ENCODE data around the gene NKD1. TPM values are rescaled to one million over a fixed set of nuclear protein-coding genes. Genes with fewer than 3 reads are reported as not detected.
A peak's percentile ranks its signal among the peaks of the same experiment; 100 is the strongest.

The NKD1 gene
- total RNA-seq, 1 donor from 2014 or later: 0.43 TPM

DNA sequence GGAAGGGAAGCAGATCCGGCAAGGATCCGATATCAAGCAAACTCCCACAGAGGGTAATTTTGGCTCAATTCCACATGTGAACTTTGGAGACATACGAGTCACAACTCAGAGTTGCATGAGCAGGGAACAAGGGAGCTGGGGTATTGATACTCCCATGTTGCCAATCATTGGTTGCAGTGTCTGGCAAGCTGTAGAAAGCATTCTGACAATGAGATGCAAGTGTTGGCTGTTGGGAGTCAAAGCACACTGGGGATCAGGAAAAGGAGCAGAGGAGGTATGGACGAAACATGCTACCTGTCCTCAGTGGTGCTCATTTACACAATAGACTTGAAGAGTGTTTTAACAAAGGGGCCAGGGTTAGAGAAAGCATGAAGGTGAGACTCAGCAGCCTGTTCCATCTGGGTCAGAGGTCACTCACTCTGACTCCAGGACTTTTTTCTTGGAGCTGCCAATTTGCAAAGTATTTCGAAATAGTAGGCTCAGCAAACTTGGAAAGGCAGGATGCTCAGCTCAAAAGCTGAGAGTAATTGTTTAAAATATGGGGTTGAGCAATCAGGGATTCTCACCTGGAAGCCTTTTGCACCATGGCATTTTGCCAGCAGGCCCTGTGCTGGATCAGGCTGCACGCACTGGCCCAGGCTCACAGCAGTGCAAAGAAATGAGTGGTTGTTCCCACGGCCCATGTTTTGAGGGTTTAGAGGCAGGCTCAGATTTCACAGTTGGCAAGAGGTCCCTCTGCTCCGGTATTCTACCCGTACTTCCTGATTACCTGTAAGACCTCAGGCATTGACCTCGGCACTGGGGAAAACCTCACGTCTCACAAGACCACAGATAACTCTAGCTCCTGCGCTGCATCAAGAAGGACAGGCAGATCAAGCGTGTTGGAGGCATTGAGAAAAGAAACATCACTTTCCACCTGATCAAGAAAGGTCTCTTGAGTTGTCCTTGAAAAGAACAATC lies 17.6 kb upstream of the NKD1 start:
- TF ChIP-seq, protein P1, sequence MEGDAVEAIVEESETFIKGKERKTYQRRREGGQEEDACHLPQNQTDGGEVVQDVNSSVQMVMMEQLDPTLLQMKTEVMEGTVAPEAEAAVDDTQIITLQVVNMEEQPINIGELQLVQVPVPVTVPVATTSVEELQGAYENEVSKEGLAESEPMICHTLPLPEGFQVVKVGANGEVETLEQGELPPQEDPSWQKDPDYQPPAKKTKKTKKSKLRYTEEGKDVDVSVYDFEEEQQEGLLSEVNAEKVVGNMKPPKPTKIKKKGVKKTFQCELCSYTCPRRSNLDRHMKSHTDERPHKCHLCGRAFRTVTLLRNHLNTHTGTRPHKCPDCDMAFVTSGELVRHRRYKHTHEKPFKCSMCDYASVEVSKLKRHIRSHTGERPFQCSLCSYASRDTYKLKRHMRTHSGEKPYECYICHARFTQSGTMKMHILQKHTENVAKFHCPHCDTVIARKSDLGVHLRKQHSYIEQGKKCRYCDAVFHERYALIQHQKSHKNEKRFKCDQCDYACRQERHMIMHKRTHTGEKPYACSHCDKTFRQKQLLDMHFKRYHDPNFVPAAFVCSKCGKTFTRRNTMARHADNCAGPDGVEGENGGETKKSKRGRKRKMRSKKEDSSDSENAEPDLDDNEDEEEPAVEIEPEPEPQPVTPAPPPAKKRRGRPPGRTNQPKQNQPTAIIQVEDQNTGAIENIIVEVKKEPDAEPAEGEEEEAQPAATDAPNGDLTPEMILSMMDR (IDR thresholded peaks at IDR 0.05): no peak
- no peak overlapping the region for H3K27ac Mint-ChIP-seq (ENCODE audit: unreplicated experiment)
- peak; percentile 60 for DNase-seq (ENCODE audit: extremely low spot score, unreplicated experiment)

GRCh38 chr16:50531359-50531758 lies 16.8 kb upstream of the NKD1 start:
- Mint-ChIP-seq H3K27me3 (ENCODE audit: unreplicated experiment) (no peaks in the 10 kb centered on the region), H3K9me3 (ENCODE audit: unreplicated experiment) (peaks cover 17% of the 10 kb centered on the region), H3K4me1 (ENCODE audit: unreplicated experiment) (no peaks in the 10 kb centered on the region), H3K36me3 (ENCODE audit: unreplicated experiment) (no peaks in the 10 kb centered on the region), H3K4me3 (ENCODE audit: unreplicated experiment) (no peak overlapping the region), H3K27ac (ENCODE audit: unreplicated experiment) (no peak overlapping the region)
- DNase-seq (ENCODE audit: extremely low spot score, unreplicated experiment): peak; percentile 42
- TF ChIP-seq, protein P1 (IDR thresholded peaks at IDR 0.05): no peak

More for the DNA sequence above, 17.6 kb upstream of the NKD1 start:
- Mint-ChIP-seq H3K9me3 (ENCODE audit: unreplicated experiment) (peaks cover 17% of the 10 kb centered on the region), H3K4me1 (ENCODE audit: unreplicated experiment) (no peaks in the 10 kb centered on the region), H3K4me3 (ENCODE audit: unreplicated experiment) (no peak overlapping the region), H3K36me3 (ENCODE audit: unreplicated experiment) (no peaks in the 10 kb centered on the region), H3K27me3 (ENCODE audit: unreplicated experiment) (no peaks in the 10 kb centered on the region)

DNA sequence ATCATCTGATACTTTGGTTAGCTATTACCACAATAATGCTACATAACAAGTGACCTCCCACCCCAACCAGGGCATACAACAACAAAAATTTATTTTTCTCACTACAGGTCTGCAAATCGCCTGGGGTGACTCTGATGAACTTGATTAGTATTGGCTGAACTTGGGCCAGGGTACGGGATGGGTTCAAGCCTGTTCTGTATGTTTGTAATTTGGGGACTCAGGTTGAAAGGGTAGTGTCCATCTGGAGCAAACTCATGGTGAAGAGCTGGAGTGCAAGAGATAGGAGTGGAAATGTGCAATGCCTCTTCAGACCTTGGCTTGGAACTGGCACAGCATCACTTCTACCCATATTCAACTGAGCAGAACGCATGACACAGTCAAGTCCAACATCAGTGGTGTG lies 16.3 kb upstream of the NKD1 start:
- Mint-ChIP-seq H3K9me3 (ENCODE audit: unreplicated experiment) (peaks cover 17% of the 10 kb centered on the region), H3K27me3 (ENCODE audit: unreplicated experiment) (no peaks in the 10 kb centered on the region), H3K36me3 (ENCODE audit: unreplicated experiment) (no peaks in the 10 kb centered on the region), H3K4me3 (ENCODE audit: unreplicated experiment) (no peak overlapping the region), H3K27ac (ENCODE audit: unreplicated experiment) (no peak overlapping the region), H3K4me1 (ENCODE audit: unreplicated experiment) (no peaks in the 10 kb centered on the region)
- TF ChIP-seq, protein P1 (IDR thresholded peaks at IDR 0.05): no peak
- DNase-seq (ENCODE audit: extremely low spot score, unreplicated experiment): peak; percentile 34

DNA sequence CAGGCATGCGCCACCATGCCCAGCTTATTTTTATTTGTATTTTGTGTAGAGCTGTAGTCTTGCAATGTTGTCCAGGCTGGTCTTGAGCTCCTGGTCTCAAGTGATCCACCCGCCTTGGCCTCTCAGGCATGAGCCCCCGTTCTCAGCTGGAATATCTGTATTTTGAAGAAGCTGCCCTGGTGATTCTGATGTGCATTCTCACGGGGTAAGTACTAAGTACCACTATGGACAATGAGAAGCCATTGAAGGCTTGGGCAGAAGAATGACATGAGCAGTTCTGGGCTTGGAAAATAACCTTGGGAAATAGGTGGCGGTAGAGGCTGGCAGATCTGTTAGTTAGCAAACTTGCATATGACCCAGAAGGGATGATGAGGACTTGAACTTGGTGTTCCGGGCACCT lies 15.6 kb upstream of the NKD1 start:
- Mint-ChIP-seq H3K4me1 (ENCODE audit: unreplicated experiment) (no peaks in the 10 kb centered on the region), H3K4me3 (ENCODE audit: unreplicated experiment) (no peak overlapping the region), H3K36me3 (ENCODE audit: unreplicated experiment) (no peaks in the 10 kb centered on the region), H3K27me3 (ENCODE audit: unreplicated experiment) (no peaks in the 10 kb centered on the region), H3K27ac (ENCODE audit: unreplicated experiment) (no peak overlapping the region), H3K9me3 (ENCODE audit: unreplicated experiment) (peaks cover 17% of the 10 kb centered on the region)
- DNase-seq (ENCODE audit: extremely low spot score, unreplicated experiment): peak; percentile 30
- TF ChIP-seq, protein P1 (IDR thresholded peaks at IDR 0.05): no peak

GRCh38 chr16:50533317-50533716 lies 14.9 kb upstream of the NKD1 start:
- Mint-ChIP-seq H3K4me3 (ENCODE audit: unreplicated experiment) (no peak overlapping the region), H3K27ac (ENCODE audit: unreplicated experiment) (no peak overlapping the region), H3K27me3 (ENCODE audit: unreplicated experiment) (peaks cover 3% of the 10 kb centered on the region), H3K4me1 (ENCODE audit: unreplicated experiment) (no peaks in the 10 kb centered on the region), H3K9me3 (ENCODE audit: unreplicated experiment) (peaks cover 17% of the 10 kb centered on the region), H3K36me3 (ENCODE audit: unreplicated experiment) (no peaks in the 10 kb centered on the region)
- TF ChIP-seq, protein P1 (IDR thresholded peaks at IDR 0.05): no peak
- peak; percentile 56 for DNase-seq (ENCODE audit: extremely low spot score, unreplicated experiment)
